PC-3 (cell line): ENCODE data around the gene DLG1.

Experiments
- EZH2phosphoT487 ChIP-seq: fragments of 300-600 bp; sonication (generic); IDR thresholded peaks from 2 replicates; pipeline ENCODE4 v1.6.1; 2018; ENCODE audit warnings: mild to moderate bottlenecking, antibody characterized with exemption, low read length, borderline replicate concordance
- TF ChIP-seq, protein P1 (sequence below): fragments of 300-600 bp; sonication (generic); conservative IDR thresholded peaks from 2 replicates; pipeline ENCODE4 v1.5.1; 2017; ENCODE audit warnings: antibody characterized with exemption, low read depth, mild to moderate bottlenecking, low read length

- TF ChIP-seq, protein P1, sequence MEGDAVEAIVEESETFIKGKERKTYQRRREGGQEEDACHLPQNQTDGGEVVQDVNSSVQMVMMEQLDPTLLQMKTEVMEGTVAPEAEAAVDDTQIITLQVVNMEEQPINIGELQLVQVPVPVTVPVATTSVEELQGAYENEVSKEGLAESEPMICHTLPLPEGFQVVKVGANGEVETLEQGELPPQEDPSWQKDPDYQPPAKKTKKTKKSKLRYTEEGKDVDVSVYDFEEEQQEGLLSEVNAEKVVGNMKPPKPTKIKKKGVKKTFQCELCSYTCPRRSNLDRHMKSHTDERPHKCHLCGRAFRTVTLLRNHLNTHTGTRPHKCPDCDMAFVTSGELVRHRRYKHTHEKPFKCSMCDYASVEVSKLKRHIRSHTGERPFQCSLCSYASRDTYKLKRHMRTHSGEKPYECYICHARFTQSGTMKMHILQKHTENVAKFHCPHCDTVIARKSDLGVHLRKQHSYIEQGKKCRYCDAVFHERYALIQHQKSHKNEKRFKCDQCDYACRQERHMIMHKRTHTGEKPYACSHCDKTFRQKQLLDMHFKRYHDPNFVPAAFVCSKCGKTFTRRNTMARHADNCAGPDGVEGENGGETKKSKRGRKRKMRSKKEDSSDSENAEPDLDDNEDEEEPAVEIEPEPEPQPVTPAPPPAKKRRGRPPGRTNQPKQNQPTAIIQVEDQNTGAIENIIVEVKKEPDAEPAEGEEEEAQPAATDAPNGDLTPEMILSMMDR: no peak
- TF ChIP-seq EZH2phosphoT487: no peak
These were observed 267.8 kb downstream of the DLG1 start for GRCh38 chr3:197030379-197031314.
